Endothelial cell of umbilical vein (primary cell): ENCODE results near the gene PSMB7. TPM values are rescaled to one million over a fixed set of nuclear protein-coding genes. Genes with fewer than 3 reads are reported as not detected.

ENCODE experiments used
- BruUV-seq: library from RNA; stranded (reverse); fragments of 400-500 nt; replicated peaks from 2 replicates; lab custom pipeline; 2021; lab: Mats Ljungman, UMichigan
- CTCF ChIA-PET: fragments of 300-600, 350-600 bp; sonication (Branson Sonifier 250); formaldehyde crosslinking; loops from one replicate; lab custom pipeline; 2021; ENCODE audit warnings: antibody characterized with exemption, inconsistent platforms; lab: Charles Lee
- POLR2A ChIA-PET: fragments of 300-600, 350-600 bp; sonication (Branson Sonifier 250); formaldehyde crosslinking; loops from one replicate; lab custom pipeline; 2021; ENCODE audit warnings: antibody characterized with exemption, inconsistent platforms; lab: Charles Lee
- DNase-seq: peaks from one replicate; pipeline ENCODE4 v3.0.0-alpha.2; 2011; ENCODE audit warnings: low read depth, low spot score
- FAIRE-seq: peaks from 2 replicates; lab custom pipeline; 2011; peaks lifted over from hg19 to GRCh38; lab: Jason Lieb, UNC
- H2AFZ ChIP-seq: 2 replicates; pipeline ENCODE4 v1.6.0; 2012; ENCODE audit warnings: low read depth, low read length, control low read depth, inconsistent platforms
- H3K27ac ChIP-seq: 2 replicates; pipeline ENCODE4 v1.5.1; 2011; ENCODE audit warnings: low read depth, mild to moderate bottlenecking, control low read depth, low read length, moderate library complexity; ENCODE audit not compliant: insufficient read depth
- H3K27me3 ChIP-seq, 2 experiments: 2 replicates each; pipeline versions ENCODE4 v1.6.0 to v1.6.1; 2011; ENCODE audit warnings: low read length in 2 of 2, mixed read lengths in 1 of 2; ENCODE audit not compliant: control insufficient read depth in 2 of 2, insufficient read depth in 2 of 2
- H3K36me3 ChIP-seq, 2 experiments: 2 replicates in 1 of 2; 3 replicates in 1 of 2; pipeline ENCODE4 v1.5.1; 2011; ENCODE audit warnings: low read length in 2 of 2, mild to moderate bottlenecking in 1 of 2, moderate library complexity in 1 of 2; ENCODE audit not compliant: control insufficient read depth in 2 of 2, insufficient read depth in 2 of 2; ENCODE audit errors: extremely low read depth in 1 of 2
- H3K4me1 ChIP-seq: 3 replicates; pipeline ENCODE4 v1.5.1; 2011; ENCODE audit warnings: mild to moderate bottlenecking, low read length; ENCODE audit not compliant: control insufficient read depth, insufficient read depth; ENCODE audit errors: extremely low read depth
- H3K4me2 ChIP-seq: 2 replicates; pipeline ENCODE4 v1.6.1; 2011; ENCODE audit warnings: low read length, control low read depth, mixed read lengths; ENCODE audit not compliant: insufficient read depth
- H3K4me3 ChIP-seq, 3 experiments: fragments of 200-600 bp in 1 of 3; sonication (generic), shearing (Covaris generic) in 1 of 3; replicated peaks in 1 of 3; 2 replicates each; pipeline ENCODE4 v1.5.1; 2011 to 2016; ENCODE audit warnings: control low read depth in 3 of 3, low read length in 3 of 3, mild to moderate bottlenecking in 2 of 3, inconsistent platforms in 1 of 3, low read depth in 1 of 3, moderate library complexity in 1 of 3; ENCODE audit not compliant: insufficient read depth in 1 of 3
- H3K79me2 ChIP-seq: 2 replicates; pipeline ENCODE4 v1.6.0; 2012; ENCODE audit warnings: low read length, inconsistent platforms; ENCODE audit not compliant: control insufficient read depth, insufficient read depth
- H3K9ac ChIP-seq: replicated peaks from 2 replicates; pipeline ENCODE3; 2011; ENCODE audit warnings: low read length, control low read depth; ENCODE audit not compliant: insufficient read depth; ENCODE audit errors: extremely low read depth
- H3K9me1 ChIP-seq: replicated peaks from 3 replicates; pipeline ENCODE4 v1.6.0; 2011; ENCODE audit warnings: mild to moderate bottlenecking, low read length; ENCODE audit not compliant: control insufficient read depth, insufficient read depth; ENCODE audit errors: extremely low read depth
- H3K9me3 ChIP-seq: replicated peaks from 2 replicates; pipeline ENCODE4 v1.5.1; 2012; ENCODE audit warnings: low read length, inconsistent platforms; ENCODE audit not compliant: control insufficient read depth, insufficient read depth
- H4K20me1 ChIP-seq: replicated peaks from 2 replicates; pipeline ENCODE3; 2011; ENCODE audit warnings: mild to moderate bottlenecking, low read length; ENCODE audit not compliant: control insufficient read depth, insufficient read depth; ENCODE audit errors: extremely low read depth
- CTCF ChIP-seq, 2 donors: IDR thresholded peaks; 1 replicate in 1 of 2; 2 replicates in 1 of 2; pipeline ENCODE4 v1.5.1; 2011; ENCODE audit warnings: low read length in 2 of 2, mild to moderate bottlenecking in 2 of 2, moderate library complexity in 2 of 2, control low read depth in 1 of 2, inconsistent platforms in 1 of 2, low read depth in 1 of 2; ENCODE audit not compliant: insufficient read depth in 1 of 2; ENCODE audit errors: extremely low read depth in 1 of 2
- EZH2 ChIP-seq: IDR thresholded peaks from 2 replicates; pipeline ENCODE4 v1.6.1; 2012; ENCODE audit warnings: borderline replicate concordance, low read depth, mild to moderate bottlenecking, moderate library complexity, low read length, inconsistent platforms; ENCODE audit not compliant: severe bottlenecking
- FOS ChIP-seq: IDR thresholded peaks from 2 replicates; pipeline ENCODE4 v1.6.1; 2011; ENCODE audit warnings: mild to moderate bottlenecking, low read length, moderate library complexity, borderline replicate concordance; ENCODE audit not compliant: insufficient read depth
- GATA2 ChIP-seq: IDR thresholded peaks from 2 replicates; pipeline ENCODE4 v1.7.0; 2011; ENCODE audit warnings: low read depth, mild to moderate bottlenecking, moderate library complexity, mixed read lengths, low read length; ENCODE audit not compliant: insufficient read length, insufficient read depth
- JUN ChIP-seq: IDR thresholded peaks from 2 replicates; pipeline ENCODE4 v1.6.1; 2011; ENCODE audit warnings: borderline replicate concordance, low read depth; ENCODE audit not compliant: insufficient read length, insufficient read depth
- MAX ChIP-seq: IDR thresholded peaks from 2 replicates; pipeline ENCODE4 v1.6.1; 2011; ENCODE audit not compliant: insufficient read depth, insufficient read length
- MYC ChIP-seq: IDR thresholded peaks from one replicate; pipeline ENCODE4 v1.6.1; 2011; ENCODE audit warnings: mild to moderate bottlenecking, low read depth, low read length
- POLR2A ChIP-seq: IDR thresholded peaks from 2 replicates; pipeline ENCODE4 v1.6.1; 2012; ENCODE audit warnings: low read depth, mild to moderate bottlenecking, control low read depth, low read length
- POLR2AphosphoS5 ChIP-seq: IDR thresholded peaks from 2 replicates; pipeline ENCODE4 v1.6.1; 2012; ENCODE audit warnings: low read depth, mild to moderate bottlenecking, control low read depth, low read length, moderate library complexity; ENCODE audit not compliant: insufficient read depth
- dilution Hi-C: fragments of 300-500 bp; cut with MboI; formaldehyde crosslinking; loops from one replicate; pipeline ENCODE4 v1.15.0; 2019; ENCODE audit warnings: low sequenced_read_pairs; ENCODE audit not compliant: extremely low pct_ligation_motif_present
- intact Hi-C: fragments of 100-400 bp; cut with micrococcal nuclease; formaldehyde crosslinking; loops from one replicate; pipeline ENCODE4 v1.10.0; 2022
- polyA plus RNA-seq, 4 experiments: library from polyadenylated mRNA; depleted of rRNA in 3 of 4; stranded (reverse) in 3 of 4; unstranded in 1 of 4; fragments of >200 nt; gene quantifications; 2 replicates each; pipeline versions ENCODE4 v1.2.1 to v1.2.3, GENCODE V29; 2011 to 2012; ENCODE audit warnings: missing spikeins in 1 of 4
- total RNA-seq: library from RNA; stranded (reverse); gene quantifications from 2 replicates; pipeline ENCODE4 v1.2.3, GENCODE V29; 2021

The PSMB7 gene
- total and polyA plus RNA-seq, 2 donors (not counting 3 experiments of a cell fraction or from before 2014, with no cell fraction given) = 227 to 366 TPM

DNA sequence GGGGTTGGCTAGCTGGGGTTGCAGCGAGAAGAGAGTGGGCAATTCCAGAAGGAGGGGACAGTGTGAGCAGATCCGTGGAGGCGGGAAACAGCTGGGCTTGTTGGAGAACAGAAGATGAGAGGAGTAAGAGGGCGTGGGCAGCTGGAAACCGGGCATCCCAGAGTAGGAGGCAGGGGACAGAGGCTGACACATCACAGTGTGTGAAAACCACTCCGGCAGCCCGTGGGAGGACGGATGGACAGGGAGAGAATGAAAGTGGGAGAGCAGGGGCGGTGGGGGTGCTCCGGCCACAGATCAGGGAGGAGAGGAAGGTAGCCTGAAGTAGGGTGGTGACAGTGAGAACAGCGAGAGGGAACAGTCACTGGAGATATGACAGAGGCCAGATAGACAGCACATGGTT lies 8.3 kb upstream of the PSMB7 start:
- Histone ChIP-seq H3K4me1 (no peaks in the 10 kb centered on the region), H3K4me2 (no peak overlapping the region), H3K79me2 (no peaks in the 10 kb centered on the region), H2AFZ (no peak overlapping the region), H3K36me3 (no peaks in the 10 kb centered on the region), H3K27ac (no peak overlapping the region), H3K9me3 (no peaks in the 10 kb centered on the region), H4K20me1 (no peaks in the 10 kb centered on the region), H3K9ac (no peak overlapping the region), H3K4me3 (no peak overlapping the region), H3K27me3 (peaks cover 4 to 12% of the 10 kb centered on the region in 2 experiments), H3K9me1 (no peaks in the 10 kb centered on the region)
- BruUV-seq = no TSS peak
- intact Hi-C loops = no loop called here
- DNase-seq (no peak), FAIRE-seq (no peak)
- ChIA-PET CTCF (no interaction called here), POLR2A (no interaction called here)
- dilution Hi-C loops = no loop called here
- TF ChIP-seq GATA2 = no peak
- no peak for TF ChIP-seq EZH2

DNA sequence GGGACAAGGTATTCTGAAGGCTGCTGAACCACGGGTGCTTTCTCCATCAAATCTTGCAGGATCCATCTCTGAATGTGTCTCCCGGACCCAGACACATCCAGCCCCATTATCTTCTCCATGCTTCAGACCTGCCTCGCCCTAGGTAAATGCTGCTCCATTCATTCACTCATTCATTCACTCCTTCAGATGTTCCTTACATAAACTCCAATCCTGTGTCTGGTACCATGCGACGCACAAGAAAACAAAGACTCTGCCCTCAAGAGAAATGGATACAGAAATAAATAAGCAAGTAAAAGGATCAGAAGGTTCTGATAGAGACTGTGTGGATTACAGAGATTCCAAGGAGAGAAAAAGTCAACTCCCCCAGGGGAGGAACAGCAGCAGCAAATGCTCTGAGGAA lies 7.9 kb upstream of the PSMB7 start:
- Histone ChIP-seq H2AFZ (no peak overlapping the region), H3K36me3 (no peaks in the 10 kb centered on the region), H3K9me3 (no peaks in the 10 kb centered on the region), H3K27ac (no peak overlapping the region), H3K79me2 (no peaks in the 10 kb centered on the region), H3K4me3 (no peak overlapping the region), H3K9ac (no peak overlapping the region), H3K9me1 (no peaks in the 10 kb centered on the region), H3K4me1 (no peaks in the 10 kb centered on the region), H3K27me3 (peaks cover 4 to 12% of the 10 kb centered on the region in 2 experiments), H3K4me2 (no peak overlapping the region), H4K20me1 (no peaks in the 10 kb centered on the region)
- FAIRE-seq (no peak), DNase-seq (no peak)
- POLR2A ChIA-PET = no interaction called here
- intact Hi-C loops (no loop called here), dilution Hi-C loops (no loop called here)
- CTCF ChIA-PET = no interaction called here
- TF ChIP-seq EZH2 = no peak
- no peak for TF ChIP-seq JUN
- no peak for TF ChIP-seq POLR2AphosphoS5
- no peak for TF ChIP-seq CTCF (IDR thresholded peaks at IDR 0.05; ENCODE audit: extremely low read depth in 1 of 2, insufficient read depth in 1 of 2, low read depth in 1 of 2, low read length in 2 of 2)
- no peak for TF ChIP-seq MYC
- no peak for TF ChIP-seq POLR2A
- no peak for TF ChIP-seq MAX
- no peak for TF ChIP-seq FOS
- TF ChIP-seq GATA2 = no peak
- no TSS peak for BruUV-seq
